Esophagus muscularis mucosa (tissue), 3 donors: ENCODE measurements around the gene AK8.

Experiments
- CTCF ChIP-seq, 3 experiments: fragments of 200-600 bp in 2 of 3; fragments of 450-650 bp in 1 of 3; sonication (generic) in 2 of 3; IDR thresholded peaks; one replicate each; pipeline ENCODE4 v1.5.1; 2017 to 2019; ENCODE audit warnings: antibody characterized with exemption in 3 of 3, mild to moderate bottlenecking in 2 of 3, moderate library complexity in 1 of 3
- POLR2A ChIP-seq: fragments of 450-650 bp; IDR thresholded peaks from one replicate; pipeline ENCODE4 v1.6.1; 2017; ENCODE audit warnings: antibody characterized with exemption, moderate library complexity, mild to moderate bottlenecking, low read depth
- POLR2AphosphoS5 ChIP-seq, 2 donors: sonication (generic); formaldehyde crosslinking; IDR thresholded peaks; one replicate each; pipeline ENCODE4 v1.6.1; 2017; ENCODE audit warnings: antibody characterized with exemption in 2 of 2

- TF ChIP-seq CTCF (IDR thresholded peaks at IDR 0.05) = no peak
- TF ChIP-seq POLR2A = no peak
- no peak for TF ChIP-seq POLR2AphosphoS5 (IDR thresholded peaks at IDR 0.05)
Measured at GRCh38 chr9:132725306-132725705, 152.8 kb downstream of the AK8 start.
